Superior temporal gyrus (tissue), 1 donor: ENCODE data around the gene OR2L13.
"Not testable (repeated sequence)": the region's sequence is repeated elsewhere in the genome, so short reads cannot be mapped to it uniquely, and the experiment has no call there.

Experiments used
- DNase-seq: peaks from one replicate; pipeline ENCODE4 v3.0.0-alpha.2; 2016; ENCODE audit errors: extremely low spot score

The OR2L13 gene

DNA sequence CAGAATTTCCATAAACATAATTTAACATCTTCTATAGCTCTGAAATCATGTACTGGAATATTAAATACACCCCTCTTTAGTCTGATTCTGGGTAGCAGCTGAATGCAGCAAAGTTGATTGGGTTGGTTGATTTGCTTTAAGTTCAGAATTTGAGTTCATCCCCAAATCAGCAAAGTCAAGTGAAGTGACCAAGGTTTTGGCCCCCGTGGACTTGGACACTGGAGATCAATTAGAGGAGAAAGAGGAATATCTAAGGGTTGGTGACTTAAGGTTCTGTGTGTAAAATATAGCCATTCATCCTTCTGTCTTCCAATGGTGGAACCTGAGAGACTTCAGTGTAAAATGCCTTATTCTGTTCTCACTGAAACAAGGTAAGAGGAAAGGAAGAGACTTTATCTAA is at the start of gene OR2L13:
TSS of gene OR2L13 (plus strand) at position 301 of the 400 bp plus-strand sequence. CDS start 4,192 bp downstream, outside the sequence.
- DNase-seq, result no peak

DNA sequence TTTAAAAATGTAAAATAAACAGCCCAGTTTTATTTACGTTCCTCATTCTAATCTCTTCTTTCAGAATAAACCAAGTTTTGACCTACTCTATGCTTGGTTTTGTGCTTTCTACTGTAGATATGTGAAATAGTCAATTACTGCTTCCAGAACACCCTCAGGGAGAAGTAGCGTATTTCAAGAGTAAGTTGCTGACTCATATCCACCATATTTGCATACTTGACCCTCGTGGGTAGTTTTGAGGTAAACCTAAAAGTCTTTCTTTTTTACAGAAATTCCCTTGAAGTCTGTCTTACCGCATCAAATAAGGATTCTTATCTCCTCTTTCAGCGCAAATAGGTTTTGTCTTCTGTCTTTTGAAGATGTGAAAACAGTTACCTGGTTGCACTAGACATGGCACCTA is 49.8 kb upstream of the OR2L13 start:
- DNase-seq, result no peak

DNA sequence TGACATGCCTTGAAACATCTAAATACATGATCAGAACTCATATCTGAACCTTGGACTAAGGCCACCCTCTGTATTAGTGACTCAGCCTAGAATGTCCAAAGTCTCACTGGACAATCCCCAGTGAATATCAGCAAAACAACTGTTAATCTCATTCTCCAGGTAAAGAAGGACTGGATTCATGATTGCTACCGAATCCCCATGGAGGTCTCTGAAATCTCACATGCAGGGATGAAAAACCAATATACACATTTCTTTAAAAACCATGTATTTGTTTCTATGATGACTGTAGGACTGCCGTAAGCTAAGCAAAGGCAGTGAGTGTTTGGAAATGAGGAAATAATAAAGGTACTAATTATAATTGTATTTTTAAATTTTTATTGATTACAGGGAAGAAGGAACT is 48.4 kb upstream of the OR2L13 start, which contains the start of gene OR2L3:
TSS of gene OR2L3 (plus strand) at position 301 of the 400 bp plus-strand sequence. CDS start 13,846 bp downstream, outside the sequence.
- DNase-seq, result no peak

- no peak for DNase-seq
Measured at GRCh38 chr1:248047008-248047407, 48.0 kb upstream of the OR2L13 start.

DNA sequence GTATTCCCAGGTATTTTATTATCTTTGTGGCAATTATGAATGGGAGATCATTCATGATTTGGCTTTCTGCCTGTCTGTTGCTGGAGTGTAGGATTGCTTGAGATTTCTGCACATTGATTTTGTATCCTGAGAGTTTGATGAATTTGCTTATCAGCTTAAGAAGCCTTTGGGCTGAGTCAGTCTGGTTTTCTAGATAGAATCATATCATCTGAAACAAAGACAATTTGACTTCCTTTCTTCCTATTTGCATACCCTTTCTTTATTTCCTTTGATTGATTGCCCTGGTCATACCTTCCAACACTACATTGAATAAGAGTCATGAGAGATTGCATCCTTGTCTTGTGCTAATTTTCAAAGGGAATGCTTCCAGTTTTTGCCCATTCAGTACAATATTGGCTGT is 40.3 kb upstream of the OR2L13 start:
- DNase-seq, result no peak

- DNase-seq, result no peak
Measured at GRCh38 chr1:248055261-248055660, 39.7 kb upstream of the OR2L13 start.

DNA sequence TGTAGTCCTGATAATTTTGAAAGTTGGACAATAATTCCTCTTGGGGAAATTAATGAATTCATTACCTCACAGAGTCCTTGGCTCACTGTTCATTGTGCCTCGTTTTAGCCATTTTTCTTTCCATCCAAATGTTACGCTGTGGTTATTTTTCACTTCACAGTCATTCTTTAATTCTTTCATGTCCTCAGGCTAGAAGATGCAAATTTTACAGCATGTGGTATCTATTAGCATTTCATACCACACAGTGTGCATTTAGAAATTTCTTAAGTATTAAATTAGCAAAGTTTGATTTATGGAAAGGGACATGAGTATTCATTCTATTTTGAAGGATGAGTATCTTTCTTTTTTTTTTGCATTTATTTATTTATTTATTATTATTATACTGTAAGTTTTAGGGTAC is 29.9 kb upstream of the OR2L13 start:
- DNase-seq, result no peak

DNA sequence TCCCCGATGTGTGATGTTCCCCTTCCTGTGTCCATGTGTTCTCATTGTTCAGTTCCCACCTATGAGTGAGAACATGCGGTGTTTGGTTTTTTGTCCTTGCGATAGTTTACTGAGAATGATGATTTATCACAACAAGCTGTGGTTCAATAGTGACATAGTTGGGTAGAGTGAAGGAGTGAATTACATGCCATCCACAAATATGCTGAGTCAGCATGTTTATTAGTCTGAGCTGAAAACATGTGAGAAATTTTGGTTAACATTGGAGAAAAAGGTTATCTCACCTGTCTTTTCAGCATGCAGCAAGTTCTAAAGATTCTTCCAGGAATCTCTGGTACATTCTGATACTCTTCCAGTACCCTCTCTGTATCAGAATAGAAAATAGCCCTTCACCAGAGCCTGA is 29.4 kb upstream of the OR2L13 start:
- no peak for DNase-seq

GRCh38 chr1:248083864-248084263 is 11.1 kb upstream of the OR2L13 start:
- not testable (repeated sequence) for DNase-seq

- no peak for DNase-seq
Measured at GRCh38 chr1:248098529-248098928, 3.5 kb downstream of the OR2L13 start.

DNA sequence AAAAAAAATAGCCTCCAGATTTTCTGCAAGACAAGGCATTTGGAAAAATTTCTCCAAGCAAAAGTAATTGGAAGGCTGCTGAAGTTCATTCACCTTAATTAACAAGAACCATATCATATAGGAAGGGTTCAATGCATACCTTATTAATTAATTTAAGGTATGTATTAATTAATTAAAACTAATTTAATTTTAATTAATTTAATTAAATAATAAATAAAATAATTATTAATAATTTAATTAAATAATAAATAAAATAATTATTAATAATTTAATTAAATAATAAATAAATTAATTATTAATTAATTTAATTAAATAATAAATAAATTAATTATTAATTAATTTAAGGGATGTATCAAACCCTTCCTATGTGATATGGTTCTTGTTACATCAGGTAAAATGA is 7.9 kb downstream of the OR2L13 start:
- no peak for DNase-seq

DNA sequence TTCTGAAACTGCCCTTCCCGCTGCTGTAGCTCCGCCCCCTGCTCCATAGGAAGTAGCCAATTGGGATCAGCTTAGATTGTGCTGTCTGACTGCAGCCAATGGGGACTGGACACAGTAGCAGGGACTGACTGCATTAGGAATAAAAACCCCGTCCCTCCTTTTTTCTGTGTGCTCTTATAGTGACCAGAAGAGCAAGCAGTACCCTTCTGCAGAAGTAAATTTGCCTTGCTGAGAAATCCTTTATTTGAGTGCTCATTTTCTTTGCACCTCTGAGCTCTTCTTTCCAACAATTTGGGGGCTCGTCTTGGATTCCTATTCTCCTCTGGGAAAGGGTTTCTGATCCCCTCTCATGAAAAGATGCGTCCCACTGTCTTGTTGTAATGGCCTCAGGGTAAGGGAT is 16.2 kb downstream of the OR2L13 start:
- DNase-seq, result no peak

- DNase-seq, result no peak
Measured at GRCh38 chr1:248114890-248115289, 19.9 kb downstream of the OR2L13 start.

DNA sequence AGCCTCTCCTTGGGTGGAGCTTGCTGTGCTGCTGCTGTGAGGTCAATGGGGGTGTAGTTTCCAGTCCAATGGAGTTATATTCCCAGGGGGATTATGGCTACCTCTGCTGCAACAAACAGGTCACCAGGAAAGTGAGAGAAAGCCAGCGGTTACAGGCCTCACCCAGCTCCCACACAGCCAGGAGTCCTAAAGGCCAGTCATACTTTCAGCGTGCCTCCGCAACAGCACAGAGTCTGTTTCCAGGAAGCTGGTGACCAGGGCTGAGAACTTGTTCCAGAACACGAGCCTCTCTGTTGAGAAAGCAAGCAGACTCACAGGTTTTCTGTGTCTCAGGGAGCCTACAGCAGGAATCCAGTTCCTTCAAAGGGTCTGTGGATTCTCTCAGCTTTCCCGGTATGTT is 32.7 kb downstream of the OR2L13 start:
- no peak for DNase-seq

DNA sequence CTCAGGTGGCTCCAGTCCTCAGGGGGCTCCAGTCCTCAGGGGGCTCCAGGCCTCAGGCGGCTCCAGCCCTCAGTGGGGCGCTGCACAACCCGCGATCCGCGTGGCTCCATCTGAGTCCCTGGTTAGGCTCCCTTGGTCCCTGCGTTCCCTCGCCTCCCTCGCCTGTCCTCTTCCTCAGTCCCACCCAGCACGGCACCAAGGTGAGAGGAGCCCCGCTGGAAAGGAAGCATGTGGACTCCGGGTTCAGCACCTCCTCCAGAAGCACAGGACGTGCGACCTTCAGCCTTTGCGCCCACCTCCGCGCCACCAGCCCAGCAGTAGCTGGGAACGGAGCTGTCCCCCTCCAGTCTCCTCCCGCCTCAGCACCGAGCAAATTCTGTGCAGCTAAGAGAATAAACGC is 41.8 kb downstream of the OR2L13 start:
- no peak for DNase-seq

DNA sequence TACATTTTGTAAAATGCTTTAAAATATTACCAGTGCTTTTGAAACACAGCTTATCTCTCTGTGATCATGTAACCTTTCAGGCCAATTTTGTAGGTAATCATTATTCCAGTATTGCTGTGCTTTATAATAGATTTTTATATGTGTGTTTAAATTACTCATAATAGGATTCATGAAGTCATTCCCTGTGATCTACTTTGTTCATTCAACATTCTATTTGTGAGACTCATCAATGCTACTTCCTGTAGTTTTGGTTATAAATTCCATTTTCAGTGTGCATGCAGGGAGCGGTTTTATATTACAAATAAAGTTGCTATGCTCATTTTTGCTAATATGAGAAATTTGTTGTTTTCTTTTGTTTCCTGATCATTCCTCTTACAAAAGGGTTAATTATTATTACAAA is 45.9 kb downstream of the OR2L13 start:
- no peak for DNase-seq

GRCh38 chr1:248143311-248143710 is 48.3 kb downstream of the OR2L13 start:
- DNase-seq, result no peak

DNA sequence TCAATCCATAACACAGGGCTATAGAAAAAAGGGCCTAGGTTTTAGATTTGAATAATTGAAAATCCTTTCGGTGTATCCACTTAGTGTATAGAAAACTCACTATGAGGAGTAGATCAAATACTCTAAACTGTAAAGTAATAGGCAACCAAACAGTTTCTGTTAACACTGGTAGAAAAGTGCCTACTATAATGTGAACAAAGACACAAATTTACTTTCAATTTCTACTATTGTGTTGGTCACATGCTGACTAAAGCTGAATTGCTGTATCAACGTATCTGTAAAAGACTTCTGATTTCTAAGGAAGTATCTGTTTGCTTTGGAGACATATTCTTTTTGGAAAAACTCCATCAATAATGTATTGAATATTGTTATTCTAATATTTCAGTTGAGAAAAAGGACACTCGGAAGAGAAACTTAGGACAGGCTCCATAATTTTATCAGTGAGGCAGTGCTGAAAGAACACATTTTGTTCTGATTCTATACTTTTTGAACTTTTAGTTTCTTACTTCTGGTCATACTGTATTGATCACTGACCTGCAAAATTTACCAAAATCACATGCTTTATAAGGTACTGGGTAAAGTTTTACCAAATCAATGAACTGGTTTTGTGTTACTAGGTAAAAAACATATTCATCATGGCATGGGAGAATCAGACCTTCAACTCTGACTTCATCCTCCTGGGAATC is 49.7 kb downstream of the OR2L13 start, which contains the start of gene OR2M5:
TSS of gene OR2M5 (plus strand) at position 636 of the 686 bp plus-strand sequence. CDS start at position 636, 0 bp downstream.
- no peak for DNase-seq
